HepG2 (cell line): Measurements from ENCODE around the gene DNAJB11. TPM values are rescaled to one million over a fixed set of nuclear protein-coding genes. Genes with fewer than 3 reads are reported as not detected.

Experiments used
- ARID4A ChIP-seq: sonication (generic); formaldehyde crosslinking; IDR thresholded peaks from 2 replicates; pipeline ENCODE4 v1.5.0; 2020; ENCODE audit warnings: mild to moderate bottlenecking, missing genetic modification reagents, borderline replicate concordance
- CCDC6 ChIP-seq: sonication (generic); formaldehyde crosslinking; IDR thresholded peaks from 2 replicates; pipeline ENCODE4 v1.8.1; 2022; ENCODE audit warnings: mild to moderate bottlenecking, missing genetic modification reagents, moderate library complexity
- DPF2 ChIP-seq: sonication (generic); formaldehyde crosslinking; IDR thresholded peaks from 2 replicates; pipeline ENCODE4 v1.4.0; 2020; ENCODE audit warnings: mild to moderate bottlenecking, low read depth, missing genetic modification reagents, borderline replicate concordance
- GFI1 ChIP-seq: sonication (generic); formaldehyde crosslinking; IDR thresholded peaks from 2 replicates; pipeline ENCODE4 v1.5.0; 2020; ENCODE audit warnings: missing genetic modification reagents, mild to moderate bottlenecking, borderline replicate concordance
- HOXA5 ChIP-seq: sonication (generic); formaldehyde crosslinking; IDR thresholded peaks from 2 replicates; pipeline ENCODE4 v1.4.0; 2020; ENCODE audit warnings: missing genetic modification reagents
- RFXAP ChIP-seq: sonication (generic); formaldehyde crosslinking; IDR thresholded peaks from 2 replicates; pipeline ENCODE4 v1.4.0; 2020; ENCODE audit warnings: missing genetic modification reagents, borderline replicate concordance
- ZBTB4 ChIP-seq: sonication (generic); formaldehyde crosslinking; IDR thresholded peaks from 2 replicates; pipeline ENCODE4 v1.4.0; 2020; ENCODE audit warnings: missing genetic modification reagents, mild to moderate bottlenecking, borderline replicate concordance
- ZMYM3 ChIP-seq: sonication (generic); formaldehyde crosslinking; IDR thresholded peaks from 2 replicates; pipeline ENCODE4 v1.5.1; 2020; ENCODE audit warnings: mild to moderate bottlenecking, missing genetic modification reagents
- ZNF232 ChIP-seq: sonication (generic); formaldehyde crosslinking; IDR thresholded peaks from 2 replicates; pipeline ENCODE4 v1.4.0; 2020; ENCODE audit warnings: missing genetic modification reagents, borderline replicate concordance
- ZNF264 ChIP-seq: sonication (generic); formaldehyde crosslinking; IDR thresholded peaks from 2 replicates; pipeline ENCODE4 v1.4.0; 2020; ENCODE audit warnings: missing genetic modification reagents
- polyA plus RNA-seq, 8 experiments: library from polyadenylated mRNA; depleted of rRNA in 3 of 8; stranded (reverse) in 7 of 8; unstranded in 1 of 8; fragments of >200 nt; fragmentation: Illumina TruSeq in 4 of 8; extraction: Trizol in 4 of 8; gene quantifications; 2 replicates each; pipeline versions ENCODE4 v1.2.1 to v1.2.3, GENCODE V29; 2011 to 2016; ENCODE audit warnings: low read depth in 4 of 8, missing spikeins in 1 of 8, mixed read lengths in 1 of 8; ENCODE audit not compliant: insufficient read depth in 1 of 8
- total RNA-seq, 5 experiments: library from RNA; depleted of rRNA; stranded (reverse); fragments of >200 nt; fragmentation: Illumina TruSeq; extraction: Trizol; gene quantifications; 2 replicates each; pipeline ENCODE4 v1.2.3, GENCODE V29; 2016; ENCODE audit warnings: low read depth in 1 of 5

Gene DNAJB11
- total and polyA plus RNA-seq, 2 of the 13 experiments (the other 11 are each of a cell fraction or from before 2014, with no cell fraction given) = 41.0 to 132 TPM

GRCh38 chr3:186630950-186631641 is 60.6 kb downstream of the DNAJB11 start (continued):
- TF ChIP-seq ARID4A (CRISPR knock-in tag) = peak; percentile 55; the same call in 1 of the 2 replicates
- TF ChIP-seq CCDC6 = peak; percentile 80
- TF ChIP-seq HOXA5 (CRISPR knock-in tag) = peak; percentile 50; the same call in 1 of the 2 replicates
- no peak; the same call in 1 of the 2 replicates for TF ChIP-seq ZNF232 (CRISPR knock-in tag)
- TF ChIP-seq ZMYM3 = peak; percentile 90
- 0 out of 2 replicates have a peak, but pooled peaks have one; percentile 45 for TF ChIP-seq ZBTB4 (CRISPR knock-in tag)
- TF ChIP-seq GFI1 (CRISPR knock-in tag) = peak; percentile 93
- peak; percentile 48; the same call in 1 of the 2 replicates for TF ChIP-seq RFXAP (CRISPR knock-in tag)
- peak; percentile 86 for TF ChIP-seq DPF2
- TF ChIP-seq ZNF264 (CRISPR knock-in tag) = peak; percentile 88
